ENCODE measurements around the gene MNT. TPM values are rescaled to one million over a fixed set of nuclear protein-coding genes. Genes with fewer than 3 reads are reported as not detected.

Gene MNT
- total and polyA plus RNA-seq, 4 donors = 1.7 to 5.0 (median 2.6) TPM

DNA sequence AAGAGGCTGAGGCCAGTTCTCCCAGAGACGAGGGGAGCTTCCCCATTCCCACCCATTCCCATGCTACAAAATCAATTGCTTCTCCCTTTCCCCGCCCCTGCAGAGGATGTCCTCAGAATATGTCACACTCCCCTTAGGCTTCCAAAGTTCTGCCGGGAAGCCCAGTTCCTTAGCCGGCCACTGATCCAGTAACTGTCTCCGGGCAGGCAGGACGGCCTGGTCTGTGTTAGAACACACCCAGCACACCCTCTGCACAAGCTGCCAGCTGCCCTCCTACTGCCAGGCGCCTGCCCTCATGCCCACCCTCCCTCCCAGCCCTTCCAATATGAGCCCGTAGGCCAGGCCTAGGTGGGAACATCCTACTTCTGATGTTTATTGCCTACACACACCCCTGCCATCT, 32.5 kb downstream of the MNT start:
- Histone ChIP-seq H3K27me3 (ENCODE audit: control insufficient read depth in 4 of 4, insufficient read depth in 4 of 4, low read length in 3 of 4) (no peaks in the 10 kb centered on the region), H3K4me3 (ENCODE audit: low read depth in 1 of 3, low read length in 3 of 3) (no peak overlapping the region), H3K9me3 (ENCODE audit: control insufficient read depth in 4 of 4, low read length in 3 of 4) (no peaks in the 10 kb centered on the region), H3K36me3 (ENCODE audit: control insufficient read depth in 4 of 4, insufficient read depth in 3 of 4, low read depth in 1 of 4, low read length in 3 of 4) (peaks cover 2 to 21% (median 3%) of the 10 kb centered on the region in 4 donors), H3K27ac (ENCODE audit: low read depth in 1 of 2, low read length in 2 of 2) (no peak overlapping the region), H3K9ac (ENCODE audit: low read depth in 1 of 2, low read length in 2 of 2) (no peak overlapping the region), H3K4me1 (ENCODE audit: control insufficient read depth in 4 of 4, insufficient read depth in 4 of 4, low read length in 3 of 4) (peaks cover 0 to 2% (median 0%) of the 10 kb centered on the region in 4 donors)
- 89% methylated on average over 8 of the region's 8 CpGs for WGBS
- TF ChIP-seq, protein P1, sequence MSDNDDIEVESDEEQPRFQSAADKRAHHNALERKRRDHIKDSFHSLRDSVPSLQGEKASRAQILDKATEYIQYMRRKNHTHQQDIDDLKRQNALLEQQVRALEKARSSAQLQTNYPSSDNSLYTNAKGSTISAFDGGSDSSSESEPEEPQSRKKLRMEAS (IDR thresholded peaks at IDR 0.05) = no peak
- TF ChIP-seq HNF4A (conservative IDR thresholded peaks at IDR 0.05) (no peak), SP1 (IDR thresholded peaks at IDR 0.05) (no peak), JUND (IDR thresholded peaks at IDR 0.05) (no peak), TAF1 (conservative IDR thresholded peaks at IDR 0.05) (no peak), EGR1 (IDR thresholded peaks at IDR 0.05; ENCODE audit: low read depth in 2 of 2) (no peak), FOXA1 (IDR thresholded peaks at IDR 0.05) (no peak), NR2F2 (IDR thresholded peaks at IDR 0.05) (no peak), HNF4G (IDR thresholded peaks at IDR 0.05) (no peak), RXRA (IDR thresholded peaks at IDR 0.05) (no peak), YY1 (IDR thresholded peaks at IDR 0.05) (no peak), FOXA2 (IDR thresholded peaks at IDR 0.05) (no peak)
- TF ChIP-seq, protein P2, sequence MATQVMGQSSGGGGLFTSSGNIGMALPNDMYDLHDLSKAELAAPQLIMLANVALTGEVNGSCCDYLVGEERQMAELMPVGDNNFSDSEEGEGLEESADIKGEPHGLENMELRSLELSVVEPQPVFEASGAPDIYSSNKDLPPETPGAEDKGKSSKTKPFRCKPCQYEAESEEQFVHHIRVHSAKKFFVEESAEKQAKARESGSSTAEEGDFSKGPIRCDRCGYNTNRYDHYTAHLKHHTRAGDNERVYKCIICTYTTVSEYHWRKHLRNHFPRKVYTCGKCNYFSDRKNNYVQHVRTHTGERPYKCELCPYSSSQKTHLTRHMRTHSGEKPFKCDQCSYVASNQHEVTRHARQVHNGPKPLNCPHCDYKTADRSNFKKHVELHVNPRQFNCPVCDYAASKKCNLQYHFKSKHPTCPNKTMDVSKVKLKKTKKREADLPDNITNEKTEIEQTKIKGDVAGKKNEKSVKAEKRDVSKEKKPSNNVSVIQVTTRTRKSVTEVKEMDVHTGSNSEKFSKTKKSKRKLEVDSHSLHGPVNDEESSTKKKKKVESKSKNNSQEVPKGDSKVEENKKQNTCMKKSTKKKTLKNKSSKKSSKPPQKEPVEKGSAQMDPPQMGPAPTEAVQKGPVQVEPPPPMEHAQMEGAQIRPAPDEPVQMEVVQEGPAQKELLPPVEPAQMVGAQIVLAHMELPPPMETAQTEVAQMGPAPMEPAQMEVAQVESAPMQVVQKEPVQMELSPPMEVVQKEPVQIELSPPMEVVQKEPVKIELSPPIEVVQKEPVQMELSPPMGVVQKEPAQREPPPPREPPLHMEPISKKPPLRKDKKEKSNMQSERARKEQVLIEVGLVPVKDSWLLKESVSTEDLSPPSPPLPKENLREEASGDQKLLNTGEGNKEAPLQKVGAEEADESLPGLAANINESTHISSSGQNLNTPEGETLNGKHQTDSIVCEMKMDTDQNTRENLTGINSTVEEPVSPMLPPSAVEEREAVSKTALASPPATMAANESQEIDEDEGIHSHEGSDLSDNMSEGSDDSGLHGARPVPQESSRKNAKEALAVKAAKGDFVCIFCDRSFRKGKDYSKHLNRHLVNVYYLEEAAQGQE (IDR thresholded peaks at IDR 0.05) = no peak
- TF ChIP-seq, protein P3, sequence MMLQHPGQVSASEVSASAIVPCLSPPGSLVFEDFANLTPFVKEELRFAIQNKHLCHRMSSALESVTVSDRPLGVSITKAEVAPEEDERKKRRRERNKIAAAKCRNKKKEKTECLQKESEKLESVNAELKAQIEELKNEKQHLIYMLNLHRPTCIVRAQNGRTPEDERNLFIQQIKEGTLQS (IDR thresholded peaks at IDR 0.05) = no peak
- TF ChIP-seq, protein P4, sequence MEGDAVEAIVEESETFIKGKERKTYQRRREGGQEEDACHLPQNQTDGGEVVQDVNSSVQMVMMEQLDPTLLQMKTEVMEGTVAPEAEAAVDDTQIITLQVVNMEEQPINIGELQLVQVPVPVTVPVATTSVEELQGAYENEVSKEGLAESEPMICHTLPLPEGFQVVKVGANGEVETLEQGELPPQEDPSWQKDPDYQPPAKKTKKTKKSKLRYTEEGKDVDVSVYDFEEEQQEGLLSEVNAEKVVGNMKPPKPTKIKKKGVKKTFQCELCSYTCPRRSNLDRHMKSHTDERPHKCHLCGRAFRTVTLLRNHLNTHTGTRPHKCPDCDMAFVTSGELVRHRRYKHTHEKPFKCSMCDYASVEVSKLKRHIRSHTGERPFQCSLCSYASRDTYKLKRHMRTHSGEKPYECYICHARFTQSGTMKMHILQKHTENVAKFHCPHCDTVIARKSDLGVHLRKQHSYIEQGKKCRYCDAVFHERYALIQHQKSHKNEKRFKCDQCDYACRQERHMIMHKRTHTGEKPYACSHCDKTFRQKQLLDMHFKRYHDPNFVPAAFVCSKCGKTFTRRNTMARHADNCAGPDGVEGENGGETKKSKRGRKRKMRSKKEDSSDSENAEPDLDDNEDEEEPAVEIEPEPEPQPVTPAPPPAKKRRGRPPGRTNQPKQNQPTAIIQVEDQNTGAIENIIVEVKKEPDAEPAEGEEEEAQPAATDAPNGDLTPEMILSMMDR (IDR thresholded peaks at IDR 0.05; ENCODE audit: low read depth, low read length, missing input control) = no peak
- no peak for DNase-seq (ENCODE audit: low spot score)

DNA sequence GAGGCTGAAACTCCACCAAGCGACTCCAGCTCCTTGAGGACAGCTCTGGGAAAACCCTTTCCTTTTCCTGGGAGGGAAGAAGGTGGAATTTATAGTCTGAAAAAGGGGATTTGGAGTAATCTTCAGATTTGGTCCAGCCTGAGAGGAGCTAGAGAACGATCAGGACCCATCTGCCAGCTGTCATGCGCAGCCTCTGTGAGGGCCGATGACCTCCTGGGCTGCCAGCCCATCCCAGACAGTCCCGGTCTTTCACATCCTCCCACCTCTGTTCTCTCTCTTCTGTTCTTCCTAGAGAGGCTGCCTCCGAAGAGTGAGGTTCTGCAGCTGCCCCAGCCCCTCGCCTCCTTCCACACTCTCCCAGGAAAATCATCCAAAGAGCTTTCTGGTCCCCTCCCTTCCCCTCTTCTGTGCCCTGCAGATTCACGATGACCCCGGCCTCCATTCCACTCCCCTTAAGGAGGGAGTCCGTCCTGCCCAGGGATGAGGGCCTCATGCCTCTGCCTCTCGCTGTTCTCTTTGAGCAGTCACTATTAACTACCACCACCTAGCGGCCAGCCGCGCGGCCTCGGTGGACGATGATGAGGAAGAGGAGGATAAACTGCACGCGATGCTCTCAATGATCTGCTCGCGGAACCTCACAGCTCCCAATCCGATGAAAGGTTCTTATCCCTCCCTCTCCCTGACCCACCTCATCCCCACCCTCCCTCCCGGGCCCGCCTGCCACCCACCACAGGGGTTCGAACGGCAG, 33.9 kb downstream of the MNT start:
- WGBS = 87% methylated on average over 26 of the region's 26 CpGs

More for the DNA sequence above, 33.9 kb downstream of the MNT start:
- TF ChIP-seq TAF1 (conservative IDR thresholded peaks at IDR 0.05) = no peak
- no peak for DNase-seq (ENCODE audit: low spot score)
- Histone ChIP-seq H3K4me3 (ENCODE audit: low read depth in 1 of 3, low read length in 3 of 3) (no peak overlapping the region), H3K9ac (ENCODE audit: low read depth in 1 of 2, low read length in 2 of 2) (no peak overlapping the region), H3K27ac (ENCODE audit: low read depth in 1 of 2, low read length in 2 of 2) (no peak overlapping the region), H3K4me1 (ENCODE audit: control insufficient read depth in 4 of 4, insufficient read depth in 4 of 4, low read length in 3 of 4) (peaks cover 0 to 2% (median 0%) of the 10 kb centered on the region in 4 donors), H3K27me3 (ENCODE audit: control insufficient read depth in 4 of 4, insufficient read depth in 4 of 4, low read length in 3 of 4) (no peaks in the 10 kb centered on the region), H3K36me3 (ENCODE audit: control insufficient read depth in 4 of 4, insufficient read depth in 3 of 4, low read depth in 1 of 4, low read length in 3 of 4) (peaks cover 2 to 28% (median 3%) of the 10 kb centered on the region in 4 donors), H3K9me3 (ENCODE audit: control insufficient read depth in 4 of 4, low read length in 3 of 4) (no peaks in the 10 kb centered on the region)

All from liver (tissue), 9 donors.